ENCODE results near the gene ACTBL2. TPM values are rescaled to one million over a fixed set of nuclear protein-coding genes. Genes with fewer than 3 reads are reported as not detected.

Gene ACTBL2
- total RNA-seq, 1 donor from 2014 or later = 11.8 TPM

DNA sequence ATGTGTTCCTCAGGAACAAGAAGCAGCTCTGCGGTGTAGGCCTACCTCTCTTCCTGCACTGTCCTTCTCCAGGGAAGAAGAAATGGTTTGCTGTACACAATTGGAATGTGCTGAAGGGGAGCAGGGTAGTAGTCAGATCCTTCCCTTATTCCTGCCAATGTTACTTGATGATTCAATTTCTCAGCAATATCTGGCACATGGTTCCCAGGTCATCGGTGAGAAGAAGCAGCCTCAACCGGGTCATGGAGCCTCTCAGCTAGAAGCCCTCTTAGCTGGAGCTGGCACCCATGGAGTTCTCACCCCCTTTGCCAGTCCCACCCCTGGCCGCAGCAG is 36.9 kb downstream of the ACTBL2 start:
- Histone ChIP-seq H4K20me1 (ENCODE audit: insufficient read depth, low read length) (no peaks in the 10 kb centered on the region), H3K4me2 (ENCODE audit: low read length) (no peak overlapping the region), H3K36me3 (ENCODE audit: insufficient read depth, low read length) (no peaks in the 10 kb centered on the region), H3K4me1 (ENCODE audit: insufficient read depth, low read length) (peaks cover 26% of the 10 kb centered on the region), H3K4me3 (ENCODE audit: insufficient read depth, low read depth, low read length) (no peak overlapping the region), H2AFZ (ENCODE audit: low read depth, low read length) (no peak overlapping the region), H3K9ac (ENCODE audit: low read length) (no peak overlapping the region), H3K79me2 (ENCODE audit: insufficient read depth, low read length) (no peaks in the 10 kb centered on the region), H3K27me3 (ENCODE audit: insufficient read depth, low read length) (no peaks in the 10 kb centered on the region), H3K27ac (ENCODE audit: low read depth, low read length) (no peak overlapping the region), H3K9me3 (ENCODE audit: insufficient read depth, low read depth, low read length) (no peaks in the 10 kb centered on the region)
- Mint-ChIP-seq H3K27me3 (ENCODE audit: low read depth, unreplicated experiment) (no peaks in the 10 kb centered on the region), H3K4me1 (ENCODE audit: low read depth, unreplicated experiment) (peaks cover 38% of the 10 kb centered on the region), H3K27ac (ENCODE audit: unreplicated experiment) (no peak overlapping the region), H3K36me3 (ENCODE audit: low read depth, unreplicated experiment) (no peaks in the 10 kb centered on the region), H3K4me3 (ENCODE audit: unreplicated experiment) (no peak overlapping the region), H3K9me3 (ENCODE audit: unreplicated experiment) (no peaks in the 10 kb centered on the region)
- FAIRE-seq = no peak
- DNase-seq (ENCODE audit: low read depth) = peak; percentile 31
- TF ChIP-seq CTCF (IDR thresholded peaks at IDR 0.05; ENCODE audit: insufficient read depth, low read depth, low read length) (no peak), EZH2 (IDR thresholded peaks at IDR 0.05; ENCODE audit: insufficient read depth, low read length) (no peak)

GRCh38 chr5:57445006-57445704 is 37.5 kb downstream of the ACTBL2 start:
- peaks cover 22% of the 10 kb centered on the region for H3K4me1 ChIP-seq (ENCODE audit: insufficient read depth, low read length)
- no peak overlapping the region for H3K4me3 ChIP-seq (ENCODE audit: insufficient read depth, low read depth, low read length)
- H4K20me1 ChIP-seq (ENCODE audit: insufficient read depth, low read length) = no peaks in the 10 kb centered on the region
- H3K27me3 ChIP-seq (ENCODE audit: insufficient read depth, low read length) = no peaks in the 10 kb centered on the region
- H3K27ac ChIP-seq (ENCODE audit: low read depth, low read length) = no peak overlapping the region
- Mint-ChIP-seq H3K27ac (ENCODE audit: unreplicated experiment) (peak overlapping the region; percentile 35), H3K9me3 (ENCODE audit: unreplicated experiment) (no peaks in the 10 kb centered on the region), H3K4me3 (ENCODE audit: unreplicated experiment) (no peak overlapping the region), H3K4me1 (ENCODE audit: low read depth, unreplicated experiment) (peaks cover 36% of the 10 kb centered on the region), H3K27me3 (ENCODE audit: low read depth, unreplicated experiment) (no peaks in the 10 kb centered on the region), H3K36me3 (ENCODE audit: low read depth, unreplicated experiment) (peaks cover 1% of the 10 kb centered on the region)
- DNase-seq (ENCODE audit: low read depth) (no peak), FAIRE-seq (no peak)
- no peak overlapping the region for H3K9ac ChIP-seq (ENCODE audit: low read length)
- no peaks in the 10 kb centered on the region for H3K79me2 ChIP-seq (ENCODE audit: insufficient read depth, low read length)
- H3K36me3 ChIP-seq (ENCODE audit: insufficient read depth, low read length) = no peaks in the 10 kb centered on the region
- no peak for TF ChIP-seq EZH2 (IDR thresholded peaks at IDR 0.05; ENCODE audit: insufficient read depth, low read length)
- no peak for TF ChIP-seq CTCF (IDR thresholded peaks at IDR 0.05; ENCODE audit: insufficient read depth, low read depth, low read length)
- no peak overlapping the region for H2AFZ ChIP-seq (ENCODE audit: low read depth, low read length)
- no peak overlapping the region for H3K4me2 ChIP-seq (ENCODE audit: low read length)
- no peaks in the 10 kb centered on the region for H3K9me3 ChIP-seq (ENCODE audit: insufficient read depth, low read depth, low read length)

- no peaks in the 10 kb centered on the region for H3K27me3 ChIP-seq (ENCODE audit: insufficient read depth, low read length)
- H3K36me3 Mint-ChIP-seq (ENCODE audit: low read depth, unreplicated experiment) = peaks cover 4% of the 10 kb centered on the region
- peaks cover 39% of the 10 kb centered on the region for H3K4me1 Mint-ChIP-seq (ENCODE audit: low read depth, unreplicated experiment)
- H3K27me3 Mint-ChIP-seq (ENCODE audit: low read depth, unreplicated experiment) = no peaks in the 10 kb centered on the region
- no peaks in the 10 kb centered on the region for H3K9me3 Mint-ChIP-seq (ENCODE audit: unreplicated experiment)
- no peak overlapping the region for H3K4me3 ChIP-seq (ENCODE audit: insufficient read depth, low read depth, low read length)
- TF ChIP-seq CTCF (IDR thresholded peaks at IDR 0.05; ENCODE audit: insufficient read depth, low read depth, low read length) = no peak
- TF ChIP-seq EZH2 (IDR thresholded peaks at IDR 0.05; ENCODE audit: insufficient read depth, low read length) = no peak
- peak overlapping the region; percentile 98 for H3K27ac ChIP-seq (ENCODE audit: low read depth, low read length)
- H2AFZ ChIP-seq (ENCODE audit: low read depth, low read length) = peak overlapping the region; percentile 1
- H3K4me3 Mint-ChIP-seq (ENCODE audit: unreplicated experiment) = no peak overlapping the region
- H3K27ac Mint-ChIP-seq (ENCODE audit: unreplicated experiment) = peak overlapping the region; percentile 92
- H3K36me3 ChIP-seq (ENCODE audit: insufficient read depth, low read length) = no peaks in the 10 kb centered on the region
- DNase-seq (ENCODE audit: low read depth) (peak; percentile 95), FAIRE-seq (peak; percentile 32)
- no peaks in the 10 kb centered on the region for H3K9me3 ChIP-seq (ENCODE audit: insufficient read depth, low read depth, low read length)
- H4K20me1 ChIP-seq (ENCODE audit: insufficient read depth, low read length) = no peaks in the 10 kb centered on the region
- H3K9ac ChIP-seq (ENCODE audit: low read length) = peak overlapping the region; percentile 78
- H3K4me1 ChIP-seq (ENCODE audit: insufficient read depth, low read length) = peaks cover 40% of the 10 kb centered on the region
- no peaks in the 10 kb centered on the region for H3K79me2 ChIP-seq (ENCODE audit: insufficient read depth, low read length)
- H3K4me2 ChIP-seq (ENCODE audit: low read length) = peak overlapping the region; percentile 76
These were observed 40.4 kb downstream of the ACTBL2 start for GRCh38 chr5:57442080-57442839.
